Measurements from ENCODE around the gene KMT2B. TPM values are rescaled to one million over a fixed set of nuclear protein-coding genes. Genes with fewer than 3 reads are reported as not detected.

The KMT2B gene
- total and polyA plus RNA-seq, 2 of the 8 experiments (the other 6 are each of a cell fraction or from before 2014, with no cell fraction given) = 26.7 to 38.6 TPM

GRCh38 chr19:35773020-35773806 lies 55.4 kb downstream of the KMT2B start (continued):
- no peak for TF ChIP-seq CHD7 (IDR thresholded peaks at IDR 0.05; ENCODE audit: insufficient replicate concordance, low read length)

All from H1 (cell line).